Cardiac septum (tissue), 1 donor: ENCODE data around the gene TOPBP1. TPM values are rescaled to one million over a fixed set of nuclear protein-coding genes. Genes with fewer than 3 reads are reported as not detected.
"Not testable (repeated sequence)": the region's sequence is repeated elsewhere in the genome, so short reads cannot be mapped to it uniquely, and the experiment has no call there.

ENCODE experiments used
- DNase-seq: peaks from one replicate; pipeline ENCODE4 v3.0.0-alpha.2; 2020; ENCODE audit warnings: low spot score
- intact Hi-C: fragments of 100-400 bp; cut with DNase I; formaldehyde crosslinking; loops from one replicate; pipeline ENCODE4 v1.14.0; 2022
- total RNA-seq: library from RNA; stranded (reverse); fragmentation: NEBNext Ultra II Directional; extraction: Animal tissue kit (Norgen Biotek cat#: 25700); gene quantifications from one replicate; pipeline ENCODE4 v1.2.1, GENCODE V29; 2021
- donor health status: DM: no; HTN: no; CAD: no.

TOPBP1 gene
- total RNA-seq, 1 donor from 2014 or later: 11.0 TPM

- DNase-seq: no peak
- intact Hi-C loops: no loop called here
Measured at GRCh38 chr3:133675631-133676335, 14.0 kb upstream of the TOPBP1 start.

GRCh38 chr3:133674290-133674919 lies 12.7 kb upstream of the TOPBP1 start:
- DNase-seq: no peak
- intact Hi-C loops: no loop called here

- intact Hi-C loops: no loop called here
- DNase-seq: no peak
Measured at GRCh38 chr3:133673746-133674145, 12.0 kb upstream of the TOPBP1 start.

DNA sequence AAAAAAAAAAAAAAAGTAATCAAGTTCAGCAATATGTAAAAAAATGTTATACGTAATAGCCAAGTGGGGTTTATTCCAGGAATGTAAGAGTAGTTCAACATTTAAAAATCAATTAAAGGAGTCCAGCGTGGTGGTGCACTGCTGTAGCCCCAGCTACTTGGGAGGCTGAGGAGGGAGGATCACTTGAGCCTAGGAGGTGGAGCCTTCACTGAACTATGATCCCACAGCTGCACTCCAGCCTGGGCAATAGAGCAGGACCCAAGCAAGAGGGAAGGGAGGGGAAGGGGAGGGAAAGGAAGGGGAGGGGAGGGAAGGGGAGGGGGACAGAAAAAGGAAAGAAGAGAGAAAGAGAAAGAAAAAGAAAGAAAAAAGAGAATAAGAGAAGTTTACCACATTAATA lies 10.7 kb upstream of the TOPBP1 start:
- DNase-seq: no peak
- intact Hi-C loops: no loop called here

DNA sequence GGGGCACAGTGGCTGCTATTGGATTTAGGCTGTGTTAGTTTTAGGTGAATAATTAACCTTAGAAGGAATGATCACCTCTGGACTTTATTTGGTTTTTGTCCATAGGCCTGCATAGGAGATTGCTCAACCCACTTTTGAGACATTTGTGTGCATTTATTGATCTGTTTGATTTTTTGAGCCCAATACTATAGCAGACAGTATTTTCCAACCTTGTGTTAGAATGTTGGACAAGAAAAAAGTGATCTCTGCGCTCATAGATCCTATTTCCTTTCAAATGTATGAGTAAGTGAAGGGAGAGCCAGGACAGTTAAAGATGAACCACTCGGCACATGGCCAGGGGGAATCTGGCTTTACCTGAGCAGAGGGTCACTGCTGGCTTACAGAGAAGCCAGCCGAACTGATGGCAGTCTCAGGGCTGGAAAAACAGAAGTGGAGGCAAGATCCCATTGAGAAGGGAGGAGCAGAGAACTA lies 8.8 kb upstream of the TOPBP1 start:
- no peak for DNase-seq
- intact Hi-C loops: no loop called here

DNA sequence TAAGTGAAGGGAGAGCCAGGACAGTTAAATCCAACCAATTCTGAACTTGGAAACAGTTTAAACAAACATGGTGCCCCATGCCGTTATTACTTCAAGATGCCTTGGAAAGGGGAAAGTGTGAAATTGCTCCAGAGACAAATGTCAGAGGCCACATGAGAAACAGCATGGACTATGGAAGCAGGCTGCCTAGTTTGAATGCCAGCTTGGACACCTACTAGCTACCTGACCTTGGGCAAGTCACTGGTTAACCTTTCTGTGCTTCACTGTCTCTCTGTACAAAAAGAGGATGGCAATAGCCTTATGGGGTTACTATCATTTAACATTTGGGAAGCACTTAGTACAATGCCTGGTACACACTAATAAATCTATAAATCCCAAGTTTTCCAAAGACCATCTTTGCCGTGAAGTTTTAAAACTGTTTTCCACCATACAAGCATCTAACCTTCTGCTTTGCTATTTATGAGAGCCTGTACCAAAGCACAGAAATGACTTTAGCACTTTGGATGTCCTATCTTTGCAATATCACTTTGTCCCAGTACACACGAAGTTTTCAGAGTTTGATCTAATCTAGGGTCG lies 8.3 kb upstream of the TOPBP1 start:
- intact Hi-C loops: loop anchor here (10.0 kb wide), 2 partner anchors 225 to 255 kb away; partner anchors contain the start of gene RAB6B
- DNase-seq: no peak

DNA sequence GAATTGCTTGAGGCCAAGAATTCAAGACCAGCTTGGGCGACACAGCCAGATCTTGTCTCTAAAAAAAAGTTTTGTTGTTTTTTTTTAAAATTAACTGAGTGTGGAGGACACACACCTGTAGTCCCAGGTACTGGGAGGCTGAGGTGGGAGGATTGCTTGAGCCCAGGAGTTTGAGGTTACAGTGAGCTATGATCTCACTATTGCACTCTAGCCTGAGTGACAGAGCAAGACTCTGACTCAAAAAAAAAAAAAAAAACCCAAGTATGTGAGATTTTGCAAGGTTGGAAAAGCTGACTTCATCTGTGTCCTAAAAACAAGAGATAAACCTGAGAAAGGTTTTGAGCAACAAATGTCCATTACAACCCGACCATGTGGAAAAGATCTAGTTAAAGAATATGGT lies 5.4 kb upstream of the TOPBP1 start:
- DNase-seq: no peak
- intact Hi-C loops: loop anchor here (10.0 kb wide), 2 partner anchors 228 to 258 kb away; partner anchors contain the start of gene RAB6B

- intact Hi-C loops: loop anchor here (10.0 kb wide), 2 partner anchors 230 to 260 kb away; partner anchors contain the start of gene RAB6B
- DNase-seq: not testable (repeated sequence)
Measured at GRCh38 chr3:133665188-133665587, 3.4 kb upstream of the TOPBP1 start.

DNA sequence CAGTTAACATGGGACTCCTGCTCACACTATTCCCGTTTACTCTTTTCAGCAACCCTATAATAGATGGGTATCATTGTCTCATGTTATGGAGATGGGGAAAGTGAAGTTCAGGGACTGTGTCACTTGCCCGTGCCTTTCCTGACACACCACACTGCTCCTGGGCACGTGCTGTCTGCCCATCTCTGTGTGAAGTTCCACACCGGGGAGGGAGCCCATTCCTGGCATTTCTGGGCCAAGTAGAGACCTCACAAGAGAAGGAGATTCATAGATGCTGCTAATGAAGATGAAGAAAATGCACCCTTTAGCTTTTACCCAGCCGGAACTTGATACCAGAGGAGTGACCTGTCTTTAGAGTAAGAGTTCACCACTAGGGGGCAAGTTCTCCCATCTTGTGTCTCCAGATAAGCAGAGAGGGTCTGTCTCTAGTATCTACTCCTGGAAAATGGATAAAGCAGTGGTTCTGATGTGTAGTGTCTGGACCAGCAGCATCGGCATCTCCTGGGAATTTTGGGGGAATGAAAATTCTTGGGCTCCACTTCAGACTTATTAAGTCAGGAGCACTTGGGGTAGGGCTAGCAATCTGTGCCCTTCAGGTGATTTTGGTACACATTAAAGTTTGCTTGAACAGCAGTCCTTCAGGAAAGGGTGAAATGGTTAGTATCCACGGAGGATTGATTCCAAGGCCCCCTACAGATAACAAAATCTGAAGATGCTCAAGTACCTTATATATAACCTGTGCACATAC lies 2.0 kb upstream of the TOPBP1 start:
- intact Hi-C loops: loop anchor here (5.0 to 10.0 kb wide), 4 partner anchors 91 to 261 kb away; partner anchors contain the start of genes CDV3, RAB6B and SRPRB
- no peak for DNase-seq

GRCh38 chr3:133662278-133662651 lies 524 bp upstream of the TOPBP1 start:
- DNase-seq: no peak
- intact Hi-C loops: loop anchor here (5.0 to 10.0 kb wide), 4 partner anchors 90 to 263 kb away; partner anchors contain the start of genes CDV3, RAB6B and SRPRB

- intact Hi-C loops: loop anchor here (5.0 to 10.0 kb wide), 4 partner anchors 88 to 265 kb away; partner anchors contain the start of genes CDV3, RAB6B and SRPRB
- no peak for DNase-seq
Measured at GRCh38 chr3:133659806-133660205, 1.9 kb downstream of the TOPBP1 start.

DNA sequence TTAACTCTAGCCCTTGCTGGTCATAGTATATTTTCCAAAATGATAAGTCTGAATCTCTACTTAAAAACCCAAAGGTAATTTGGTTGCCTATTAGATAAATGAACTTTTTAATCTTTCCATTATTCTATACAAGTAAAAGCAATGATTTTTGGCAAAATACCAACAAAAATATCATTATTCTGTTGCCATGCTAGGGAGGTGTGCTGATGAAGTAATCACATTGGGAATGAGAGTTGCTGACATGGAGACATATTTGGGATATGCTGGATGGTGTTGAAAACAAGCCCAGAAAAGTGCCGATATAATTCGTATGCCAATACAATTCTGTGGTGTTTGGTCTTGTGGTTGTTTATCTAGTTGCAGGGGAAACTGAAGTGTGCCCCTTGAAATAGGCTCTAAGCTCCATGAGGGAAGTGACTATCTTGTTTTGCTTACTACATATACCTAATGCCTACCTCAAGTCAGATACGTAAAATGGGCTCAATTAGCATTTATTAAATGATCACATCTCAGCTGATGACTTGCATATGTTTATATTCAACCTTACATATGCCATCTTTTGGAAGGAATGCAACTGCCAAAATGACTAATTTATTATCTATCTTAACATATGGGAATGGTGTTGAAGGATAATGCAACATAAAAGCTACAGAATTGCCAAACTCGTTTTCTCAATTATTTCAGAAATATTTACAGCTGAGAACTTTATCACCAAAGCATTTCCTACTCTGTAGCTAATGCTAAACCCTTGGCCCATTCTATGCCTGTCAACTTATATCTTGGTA lies 5.8 kb downstream of the TOPBP1 start:
- intact Hi-C loops: no loop called here
- DNase-seq: no peak

- no peak for DNase-seq
- intact Hi-C loops: no loop called here
Measured at GRCh38 chr3:133649486-133650068, 12.2 kb downstream of the TOPBP1 start.

GRCh38 chr3:133644768-133645167 lies 17.0 kb downstream of the TOPBP1 start:
- no peak for DNase-seq
- intact Hi-C loops: no loop called here

DNA sequence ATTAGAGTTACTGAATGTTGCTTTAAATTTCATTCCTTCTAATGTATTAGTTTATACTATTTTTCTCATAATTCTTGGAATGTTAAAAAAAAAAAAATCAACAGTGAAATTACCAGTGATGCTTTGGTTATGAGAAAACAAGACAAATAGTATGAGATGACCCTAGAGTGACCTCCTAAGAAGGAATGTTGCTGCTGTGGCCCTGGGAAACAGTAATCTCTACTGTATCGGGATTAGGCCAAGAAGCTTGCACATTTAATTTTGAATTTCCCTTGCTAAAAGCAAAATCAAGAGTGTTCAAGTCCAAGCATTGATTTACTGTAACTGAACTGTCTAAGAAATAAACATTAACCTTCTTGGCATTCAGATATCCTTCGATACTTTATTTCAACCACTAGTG lies 18.1 kb downstream of the TOPBP1 start:
- DNase-seq: no peak
- intact Hi-C loops: no loop called here

DNA sequence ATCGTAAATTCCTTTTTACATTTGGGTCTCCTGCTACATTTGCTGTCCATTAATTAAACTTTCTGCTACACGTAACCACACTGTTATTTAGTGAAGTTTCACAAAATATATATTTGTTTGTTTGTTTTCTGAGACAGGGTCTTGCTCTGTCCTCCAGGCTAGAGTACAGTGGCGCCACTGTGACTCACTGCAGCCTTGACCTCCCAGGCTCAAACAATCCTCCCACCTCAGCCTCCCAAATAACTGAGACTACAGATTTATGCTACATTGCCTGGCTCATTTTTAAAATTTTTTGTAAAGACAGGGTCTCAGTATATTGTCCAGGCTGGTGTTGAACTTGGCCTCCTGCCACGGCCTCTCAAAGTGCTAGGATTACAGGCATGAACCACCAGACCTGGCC lies 20.5 kb downstream of the TOPBP1 start:
- intact Hi-C loops: no loop called here
- no peak for DNase-seq

DNA sequence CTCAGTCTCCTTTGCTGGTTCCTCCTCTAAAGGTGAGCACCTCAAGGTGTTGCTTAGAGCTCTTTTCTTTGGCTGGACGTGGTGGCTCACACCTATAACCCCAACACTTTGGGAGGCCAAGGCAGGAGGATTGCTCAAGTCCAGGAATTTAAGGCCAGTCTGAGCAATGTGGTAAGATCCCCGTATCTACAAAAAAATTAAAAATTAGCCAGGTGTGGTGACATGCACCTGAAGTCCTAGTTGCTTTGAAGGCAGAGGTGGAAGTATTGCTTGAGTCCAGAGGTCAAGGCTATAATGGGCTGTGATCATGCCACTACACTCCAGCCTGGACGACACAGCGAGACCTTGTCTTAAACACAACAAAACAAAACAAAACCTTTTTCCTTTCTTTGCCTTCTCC lies 28.3 kb downstream of the TOPBP1 start:
- intact Hi-C loops: no loop called here
- DNase-seq: no peak

DNA sequence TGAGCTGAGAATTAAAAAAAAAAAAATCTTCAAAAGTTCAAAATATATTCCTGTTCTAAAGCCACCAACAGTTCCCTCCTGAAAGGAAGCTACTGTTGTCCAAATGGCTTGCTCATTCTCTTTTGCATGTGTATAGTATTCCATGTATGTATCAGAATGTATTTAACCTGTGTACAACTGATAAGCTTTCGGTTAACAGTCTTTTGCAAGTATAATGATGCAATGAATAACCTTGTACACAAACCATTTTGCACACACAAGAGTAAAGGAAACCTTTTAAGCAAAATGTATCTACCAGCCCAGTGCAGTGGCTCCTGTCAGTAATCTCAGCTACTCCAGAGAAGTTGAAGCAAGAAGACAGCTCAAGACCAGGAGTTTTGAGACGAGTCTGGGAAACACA lies 32.6 kb downstream of the TOPBP1 start:
- DNase-seq: no peak
- intact Hi-C loops: no loop called here

DNA sequence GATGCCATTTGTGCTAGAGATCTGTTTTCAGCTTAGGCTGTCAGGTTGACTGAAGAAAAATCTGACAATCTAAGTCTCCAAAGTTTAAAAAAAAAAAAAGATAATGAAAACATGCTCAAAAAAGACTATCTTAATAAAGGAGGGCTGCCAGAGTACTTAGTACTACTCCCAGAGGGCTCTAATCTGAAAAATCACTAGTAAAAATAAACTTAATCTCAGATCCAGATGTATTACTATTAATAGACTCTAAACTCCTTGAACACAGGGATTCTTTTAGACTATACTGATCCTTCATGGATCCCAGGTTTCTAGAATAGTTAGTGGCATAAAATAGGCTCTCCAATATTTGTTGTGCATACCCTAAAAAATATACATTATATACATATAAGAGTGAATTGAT lies 34.0 kb downstream of the TOPBP1 start:
- DNase-seq: no peak
- intact Hi-C loops: no loop called here
